SK-N-MC (cell line): ENCODE results near the gene LTBP2.

Experiments
- DNase-seq: peaks from one replicate; pipeline ENCODE4 v3.0.0-alpha.2; 2011; ENCODE audit warnings: low read depth, low spot score
- H3K27ac ChIP-seq: fragments of 200-600 bp; sonication (generic); 2 replicates; pipeline ENCODE4 v1.5.1; 2016; ENCODE audit warnings: mixed run types
- H3K36me3 ChIP-seq: fragments of 200-600 bp; sonication (generic); 2 replicates; pipeline ENCODE4 v1.6.1; 2017; ENCODE audit warnings: antibody characterized with exemption, low read length, mixed read lengths; ENCODE audit not compliant: insufficient read depth
- H3K4me3 ChIP-seq: fragments of 200-600 bp; sonication (generic); 2 replicates; pipeline ENCODE4 v1.5.1; 2016
- H3K9ac ChIP-seq: fragments of 200-600 bp; sonication (generic); 2 replicates; pipeline ENCODE4 v1.8.0; 2017; ENCODE audit warnings: mixed run types, mixed read lengths; ENCODE audit not compliant: insufficient read length
- H3K9me3 ChIP-seq: fragments of 200-600 bp; sonication (generic); 2 replicates; pipeline ENCODE4 v1.6.1; 2017; ENCODE audit warnings: low read depth, mild to moderate bottlenecking, antibody characterized with exemption, low read length, moderate library complexity, mixed read lengths
- EZH2 ChIP-seq: fragments of 200-600 bp; sonication (generic); IDR thresholded peaks from one replicate; pipeline ENCODE4 v1.6.1; 2017; ENCODE audit warnings: antibody characterized with exemption
- FOXP2 ChIP-seq: optimal IDR thresholded peaks from 2 replicates; pipeline ENCODE3; 2011; ENCODE audit warnings: mild to moderate bottlenecking, moderate library complexity; ENCODE audit not compliant: insufficient read depth; ENCODE audit errors: extremely low read length, control extremely low read depth
- POLR2AphosphoS5 ChIP-seq: IDR thresholded peaks from 2 replicates; pipeline ENCODE4 v1.6.1; 2012; ENCODE audit warnings: mild to moderate bottlenecking, low read depth, low read length, borderline replicate concordance

LTBP2 gene

GRCh38 chr14:74476107-74476506, 135.9 kb downstream of the LTBP2 start:
- no peaks in the 10 kb centered on the region for H3K9me3 ChIP-seq
- no peak overlapping the region for H3K4me3 ChIP-seq
- TF ChIP-seq FOXP2 (no peak), POLR2AphosphoS5 (no peak), EZH2 (no peak)
- H3K27ac ChIP-seq = no peak overlapping the region
- no peak for DNase-seq
- no peak overlapping the region for H3K9ac ChIP-seq
- H3K36me3 ChIP-seq = peaks cover 3% of the 10 kb centered on the region; the same call in 1 of the 2 replicates

GRCh38 chr14:74475678-74476077, 136.4 kb downstream of the LTBP2 start:
- TF ChIP-seq EZH2 (no peak), POLR2AphosphoS5 (no peak), FOXP2 (no peak)
- no peak for DNase-seq
- H3K27ac ChIP-seq = no peak overlapping the region
- H3K9ac ChIP-seq = no peak overlapping the region
- no peaks in the 10 kb centered on the region for H3K9me3 ChIP-seq
- H3K36me3 ChIP-seq = no peaks in the 10 kb centered on the region
- H3K4me3 ChIP-seq = no peak overlapping the region

- DNase-seq = no peak
- H3K4me3 ChIP-seq = no peak overlapping the region
Measured at GRCh38 chr14:74474376-74474775, 137.7 kb downstream of the LTBP2 start.

GRCh38 chr14:74472601-74473000, 139.4 kb downstream of the LTBP2 start:
- TF ChIP-seq FOXP2 (no peak), EZH2 (no peak), POLR2AphosphoS5 (no peak)
- no peak overlapping the region for H3K4me3 ChIP-seq
- no peak overlapping the region for H3K9ac ChIP-seq
- no peaks in the 10 kb centered on the region for H3K9me3 ChIP-seq
- DNase-seq = no peak
- H3K27ac ChIP-seq = no peak overlapping the region
- H3K36me3 ChIP-seq = no peaks in the 10 kb centered on the region

More at GRCh38 chr14:74474376-74474775, 137.7 kb downstream of the LTBP2 start:
- Histone ChIP-seq H3K27ac (no peak overlapping the region), H3K9ac (no peak overlapping the region), H3K9me3 (no peaks in the 10 kb centered on the region), H3K36me3 (no peaks in the 10 kb centered on the region)
- no peak for TF ChIP-seq EZH2
- TF ChIP-seq POLR2AphosphoS5 = no peak
- no peak for TF ChIP-seq FOXP2

- Histone ChIP-seq H3K9me3 (no peaks in the 10 kb centered on the region), H3K36me3 (no peaks in the 10 kb centered on the region), H3K9ac (no peak overlapping the region)
Measured at GRCh38 chr14:74469548-74470518, 142.2 kb downstream of the LTBP2 start.

GRCh38 chr14:74468513-74468912, 143.5 kb downstream of the LTBP2 start:
- DNase-seq = no peak
- no peak for TF ChIP-seq POLR2AphosphoS5
- TF ChIP-seq EZH2 = no peak

More at GRCh38 chr14:74469548-74470518, 142.2 kb downstream of the LTBP2 start:
- Histone ChIP-seq H3K27ac (no peak overlapping the region), H3K4me3 (no peak overlapping the region)
- TF ChIP-seq POLR2AphosphoS5 = no peak
- no peak for TF ChIP-seq FOXP2
- TF ChIP-seq EZH2 = no peak
- DNase-seq = no peak

GRCh38 chr14:74465335-74465734, 146.7 kb downstream of the LTBP2 start:
- no peak for DNase-seq
- Histone ChIP-seq H3K4me3 (no peak overlapping the region), H3K36me3 (no peaks in the 10 kb centered on the region), H3K9me3 (no peaks in the 10 kb centered on the region), H3K27ac (no peak overlapping the region), H3K9ac (no peak overlapping the region)
- no peak for TF ChIP-seq EZH2
- TF ChIP-seq FOXP2 = no peak
- TF ChIP-seq POLR2AphosphoS5 = no peak

More at GRCh38 chr14:74468513-74468912, 143.5 kb downstream of the LTBP2 start:
- H3K36me3 ChIP-seq = no peaks in the 10 kb centered on the region
- H3K9me3 ChIP-seq = no peaks in the 10 kb centered on the region
- no peak overlapping the region for H3K9ac ChIP-seq
- H3K4me3 ChIP-seq = no peak overlapping the region
- no peak overlapping the region for H3K27ac ChIP-seq

GRCh38 chr14:74464785-74465184, 147.3 kb downstream of the LTBP2 start:
- Histone ChIP-seq H3K36me3 (no peaks in the 10 kb centered on the region), H3K4me3 (no peak overlapping the region), H3K27ac (no peak overlapping the region), H3K9me3 (no peaks in the 10 kb centered on the region), H3K9ac (no peak overlapping the region)
- TF ChIP-seq FOXP2 = no peak
- TF ChIP-seq EZH2 = no peak
- no peak for TF ChIP-seq POLR2AphosphoS5
- no peak for DNase-seq
